Activated CD8-positive, alpha-beta T cell treated with anti-CD3 and anti-CD28 coated beads for 36 hours (primary cell): ENCODE data around the gene ELF5. TPM values are rescaled to one million over a fixed set of nuclear protein-coding genes. Genes with fewer than 3 reads are reported as not detected.

ENCODE experiments used
- ATAC-seq: fragments of 200-7000 bp; cut with Tn5 transposase; one replicate; pipeline ENCODE4 v1.10.0; 2021; ENCODE audit warnings: mild to moderate bottlenecking, moderate library complexity
- CTCF ChIA-PET: fragments of 350-600 bp; sonication (Branson Sonifier 250); formaldehyde crosslinking; loops from one replicate; lab custom pipeline; 2021; ENCODE audit warnings: antibody characterized with exemption; lab: Charles Lee
- POLR2A ChIA-PET: fragments of 350-600 bp; sonication (Branson Sonifier 250); formaldehyde crosslinking; loops from one replicate; lab custom pipeline; 2021; ENCODE audit warnings: antibody characterized with exemption; lab: Charles Lee
- DNase-seq: peaks from one replicate; pipeline ENCODE4 v3.0.0-alpha.2; 2020
- H3K27ac Mint-ChIP-seq: one replicate; pipeline ENCODE4 v1.8.0; 2021; ENCODE audit warnings: mild to moderate bottlenecking, mixed read lengths
- H3K27me3 Mint-ChIP-seq: one replicate; pipeline ENCODE4 v1.8.0; 2021; ENCODE audit warnings: mixed read lengths
- H3K36me3 Mint-ChIP-seq: one replicate; pipeline ENCODE4 v1.8.0; 2021; ENCODE audit warnings: low read depth, mixed read lengths
- H3K4me1 Mint-ChIP-seq: one replicate; pipeline ENCODE4 v1.8.0; 2021; ENCODE audit warnings: low read depth, mixed read lengths
- H3K4me3 Mint-ChIP-seq: one replicate; pipeline ENCODE4 v1.8.0; 2021; ENCODE audit warnings: mild to moderate bottlenecking, moderate library complexity, mixed read lengths
- H3K9me3 Mint-ChIP-seq: one replicate; pipeline ENCODE4 v1.8.0; 2021; ENCODE audit warnings: mixed read lengths
- CTCF ChIP-seq: fragments of 200-600 bp; IDR thresholded peaks from one replicate; pipeline ENCODE4 v1.8.0; 2022; ENCODE audit warnings: antibody characterized with exemption, mild to moderate bottlenecking
- intact Hi-C: fragments of 100-400 bp; cut with micrococcal nuclease; formaldehyde crosslinking; loops from one replicate; pipeline ENCODE4 v1.10.0; 2022
- total RNA-seq, 2 experiments: library from RNA; stranded (reverse); gene quantifications; one replicate each; pipeline ENCODE4 v1.2.3, GENCODE V29; 2021

The ELF5 gene
- total RNA-seq, 2 experiments from 2014 or later, result not detected

- ChIA-PET POLR2A (no interaction called here), CTCF (interaction anchor here (1.4 kb wide), 1 partner anchor 34 kb away, joined by 4 read pairs; no protein-coding TSS in a partner anchor)
- no peak for DNase-seq
- H3K4me1 Mint-ChIP-seq, result no peaks in the 10 kb centered on the region
- no peak for TF ChIP-seq CTCF
- no peaks in the 10 kb centered on the region for H3K36me3 Mint-ChIP-seq
- intact Hi-C loops, result no loop called here
- peaks cover 14% of the 10 kb centered on the region for H3K27me3 Mint-ChIP-seq
- H3K9me3 Mint-ChIP-seq, result no peaks in the 10 kb centered on the region
- no peak overlapping the region for H3K27ac Mint-ChIP-seq
- ATAC-seq, result no peak
- no peak overlapping the region for H3K4me3 Mint-ChIP-seq
Measured at GRCh38 chr11:34552270-34552669, 38.7 kb upstream of the ELF5 start.

- DNase-seq (no peak), ATAC-seq (no peak)
- intact Hi-C loops, result no loop called here
- Mint-ChIP-seq H3K27me3 (peaks cover 11% of the 10 kb centered on the region), H3K4me1 (no peaks in the 10 kb centered on the region), H3K4me3 (no peak overlapping the region), H3K36me3 (no peaks in the 10 kb centered on the region), H3K9me3 (no peaks in the 10 kb centered on the region), H3K27ac (no peak overlapping the region)
- CTCF ChIA-PET, result no interaction called here
- POLR2A ChIA-PET, result no interaction called here
- no peak for TF ChIP-seq CTCF
Measured at GRCh38 chr11:34549271-34549670, 35.7 kb upstream of the ELF5 start.

- Mint-ChIP-seq H3K27ac (no peak overlapping the region), H3K4me1 (no peaks in the 10 kb centered on the region), H3K27me3 (peaks cover 15% of the 10 kb centered on the region), H3K4me3 (no peak overlapping the region), H3K9me3 (no peaks in the 10 kb centered on the region), H3K36me3 (no peaks in the 10 kb centered on the region)
- ChIA-PET CTCF (interaction anchor here (1.6 kb wide), 1 partner anchor 14 kb away, joined by 3 read pairs; no protein-coding TSS in a partner anchor), POLR2A (interaction anchor here (0.7 kb wide), 1 partner anchor 1346 kb away, joined by 3 read pairs; no protein-coding TSS in a partner anchor)
- TF ChIP-seq CTCF, result no peak
- DNase-seq (no peak), ATAC-seq (no peak)
- intact Hi-C loops, result no loop called here
Measured at GRCh38 chr11:34548278-34548677, 34.7 kb upstream of the ELF5 start.

GRCh38 chr11:34546511-34547209 lies 33.1 kb upstream of the ELF5 start:
- POLR2A ChIA-PET, result no interaction called here
- CTCF ChIA-PET, result interaction anchor here (1.4 kb wide), 1 partner anchor 22 kb away, joined by 3 read pairs; no protein-coding TSS in a partner anchor

More at GRCh38 chr11:34546511-34547209, 33.1 kb upstream of the ELF5 start:
- intact Hi-C loops, result no loop called here
- Mint-ChIP-seq H3K4me1 (no peaks in the 10 kb centered on the region), H3K9me3 (no peaks in the 10 kb centered on the region), H3K27ac (no peak overlapping the region), H3K36me3 (no peaks in the 10 kb centered on the region), H3K4me3 (no peak overlapping the region), H3K27me3 (peaks cover 26% of the 10 kb centered on the region)
- TF ChIP-seq CTCF, result no peak
- ATAC-seq (no peak), DNase-seq (no peak)
